GDM1 (cell line): ENCODE measurements around the gene TRAPPC12.
A peak's percentile ranks its signal among the peaks of the same experiment; 100 is the strongest.

ENCODE experiments used
- DNase-seq: peaks from one replicate; lab custom pipeline; 2025; lab: John Stamatoyannopoulos, UW

Gene TRAPPC12

GRCh38 chr2:3408781-3409180 lies 29.3 kb downstream of the TRAPPC12 start:
- no peak for DNase-seq

DNA sequence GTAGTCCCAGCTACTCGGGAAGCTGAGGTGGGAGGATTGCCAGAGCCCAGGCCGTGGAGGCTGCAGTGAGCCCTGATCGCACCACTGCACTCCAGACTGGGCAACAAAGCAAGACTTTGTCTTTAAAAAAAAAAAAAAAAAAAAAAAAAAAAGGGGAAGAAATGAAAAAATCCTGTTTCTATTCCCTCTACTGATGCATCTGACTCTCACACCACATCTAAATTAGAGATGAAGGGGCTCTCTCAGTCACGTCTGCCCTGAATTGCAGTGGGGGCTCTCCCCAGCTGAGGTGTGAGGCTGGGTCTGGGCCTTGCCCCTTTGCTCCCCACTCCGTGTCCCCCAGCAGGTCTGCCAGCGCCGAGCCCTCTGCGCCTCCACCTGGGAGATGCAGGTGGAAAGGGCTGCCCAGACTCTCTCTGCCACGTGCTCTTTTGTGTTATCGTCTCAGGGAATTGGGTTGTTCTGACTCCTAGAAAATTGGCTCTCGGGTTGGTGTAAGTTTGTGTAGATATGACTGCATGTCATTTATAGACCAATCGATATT lies 30.2 kb downstream of the TRAPPC12 start:
- DNase-seq: no peak

DNA sequence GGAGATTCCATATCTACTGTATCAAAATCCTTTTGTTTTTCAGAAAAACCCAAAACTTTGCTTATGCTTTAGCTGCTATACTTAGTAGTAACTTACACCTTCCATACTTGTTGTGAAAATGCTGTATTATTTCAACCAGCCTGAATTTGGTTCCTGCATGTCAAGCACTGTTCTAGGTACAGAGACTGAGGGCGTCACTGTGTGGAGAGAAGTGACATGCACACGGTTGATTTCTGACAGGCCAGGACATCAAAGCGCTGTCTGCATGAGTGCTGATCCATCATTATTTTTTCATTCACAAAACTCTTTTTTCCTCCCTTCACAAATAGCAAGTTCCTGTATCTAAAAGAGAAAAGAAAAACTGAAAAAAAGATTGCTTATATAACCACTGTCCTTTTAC lies 31.6 kb downstream of the TRAPPC12 start:
- DNase-seq: no peak

- DNase-seq: no peak
These were observed 34.2 kb downstream of the TRAPPC12 start for GRCh38 chr2:3413697-3414096.

DNA sequence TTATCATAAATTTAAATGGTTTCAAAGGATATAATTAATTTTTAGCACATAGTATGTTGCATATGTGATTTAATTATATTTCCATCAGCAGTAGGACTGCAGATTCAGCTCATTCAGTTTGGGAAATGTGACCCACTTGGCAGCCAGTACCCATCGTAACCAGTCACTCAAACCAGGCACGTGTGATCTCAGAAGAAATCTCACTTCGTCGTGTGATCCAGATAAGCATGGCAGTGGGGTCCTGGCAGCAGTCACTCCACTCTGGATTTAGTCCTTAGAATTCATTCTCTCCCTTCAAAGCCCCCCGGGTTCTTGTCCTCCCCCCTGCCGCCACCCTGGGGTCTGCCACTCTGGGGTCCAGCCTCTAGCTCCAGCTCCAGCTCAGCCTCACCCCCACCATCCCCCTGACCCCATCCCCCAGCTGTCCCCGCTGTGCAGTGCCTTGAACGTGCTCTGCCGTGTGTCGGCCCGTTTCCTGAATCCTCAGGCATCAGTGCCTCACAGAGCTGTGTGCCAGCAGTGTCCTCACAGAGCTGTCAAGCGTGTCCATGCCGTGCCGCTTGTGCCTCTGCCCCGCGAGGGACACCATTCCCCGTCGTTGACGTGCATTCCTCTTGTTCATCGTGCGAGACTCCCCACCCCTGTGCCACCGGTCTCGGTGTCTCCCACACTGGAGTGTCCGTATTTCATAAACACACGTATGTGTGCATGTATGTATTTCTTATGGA lies 34.8 kb downstream of the TRAPPC12 start:
- DNase-seq: no peak

DNA sequence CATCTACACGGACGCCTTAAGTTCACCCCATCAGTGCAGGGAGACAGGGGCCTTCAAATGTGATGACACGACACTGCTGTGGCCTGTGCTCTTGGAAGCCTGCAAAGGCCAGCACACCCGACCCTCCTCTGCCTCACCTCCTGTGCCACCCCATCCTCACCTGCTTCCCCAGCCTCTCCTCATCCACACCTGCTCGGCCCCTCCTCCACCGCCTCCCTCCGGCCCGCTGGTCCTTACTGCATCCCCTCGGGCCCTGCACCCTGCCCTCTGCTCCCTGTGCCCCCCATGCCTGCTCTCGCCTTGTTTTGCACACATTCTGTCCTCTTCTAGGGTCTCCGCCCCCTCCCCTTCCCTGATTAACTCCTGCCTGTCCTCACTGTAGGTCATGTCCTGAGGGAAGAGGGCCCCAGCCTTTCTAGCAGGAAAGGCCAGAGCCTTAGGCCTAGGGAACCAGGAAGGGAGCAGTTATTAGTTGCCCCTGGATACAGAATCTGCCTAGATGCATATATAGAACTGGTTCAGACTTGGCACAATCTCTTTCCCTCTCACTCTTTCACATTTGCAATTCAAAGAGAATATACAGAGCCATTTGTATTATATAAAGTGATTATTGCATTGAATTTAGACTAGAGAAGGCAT lies 39.4 kb downstream of the TRAPPC12 start:
- DNase-seq: no peak

DNA sequence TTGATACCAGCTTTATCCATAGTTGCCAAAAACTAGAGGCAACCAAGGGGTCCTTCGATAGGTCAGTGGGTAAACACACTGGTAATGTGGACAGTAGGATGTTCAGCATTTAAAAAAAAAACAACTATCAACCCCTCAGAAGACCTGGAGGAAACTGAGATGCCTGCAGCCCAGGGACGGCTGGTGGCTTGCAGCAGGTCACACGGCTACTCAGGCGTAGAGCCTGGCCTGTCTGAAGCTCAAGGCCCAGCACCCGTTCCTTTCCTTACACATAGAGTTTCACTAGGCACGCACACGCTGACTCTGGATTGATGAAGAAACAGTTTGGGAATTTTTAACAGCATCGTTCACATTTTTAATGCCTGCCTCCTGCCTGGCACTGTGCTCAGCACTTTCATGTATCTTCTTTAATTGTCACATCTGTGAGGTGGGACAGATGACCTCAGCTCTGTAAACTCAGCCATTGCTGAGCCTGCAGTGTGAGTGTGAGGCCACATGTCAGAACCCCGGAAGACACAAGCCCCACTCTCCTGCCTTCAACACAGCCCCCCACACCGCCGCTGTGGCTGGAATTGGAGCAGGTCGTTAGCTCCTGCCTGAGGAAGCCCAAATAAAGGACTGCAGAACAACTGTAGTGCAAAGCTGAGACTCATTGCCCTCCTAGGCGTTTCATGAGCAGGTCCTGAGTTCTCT lies 40.7 kb downstream of the TRAPPC12 start:
- no peak for DNase-seq

DNA sequence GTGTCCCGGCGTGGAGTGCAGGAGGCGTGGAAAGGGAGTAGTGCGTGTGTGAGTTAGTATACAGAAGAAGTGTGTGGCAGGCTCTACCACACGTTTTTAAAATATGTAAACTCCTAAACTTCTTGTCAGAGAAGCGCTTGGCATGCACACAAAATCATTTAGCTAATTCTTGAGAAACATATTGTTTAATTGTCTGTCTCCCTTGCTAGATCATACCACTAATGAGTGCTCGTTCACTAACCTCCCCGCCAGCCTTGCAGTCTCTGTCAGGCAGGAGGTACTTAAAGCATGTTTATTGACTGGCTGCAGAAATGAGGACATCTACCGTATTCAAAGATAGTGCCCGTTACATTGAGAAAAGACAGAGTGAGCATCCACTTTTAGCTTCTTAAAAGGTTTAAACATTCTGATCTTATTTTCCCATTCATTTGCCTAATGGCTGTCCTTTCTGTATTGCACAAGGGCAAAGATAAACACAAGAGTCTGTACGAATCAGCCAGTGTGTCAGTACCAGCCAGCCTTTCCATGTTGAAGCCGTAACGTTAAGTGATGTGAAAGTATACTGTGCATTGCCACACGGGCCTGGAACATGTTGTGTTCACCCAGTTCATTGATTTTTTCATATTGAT lies 41.4 kb downstream of the TRAPPC12 start:
- no peak for DNase-seq

GRCh38 chr2:3421580-3421979 lies 42.1 kb downstream of the TRAPPC12 start:
- no peak for DNase-seq

DNA sequence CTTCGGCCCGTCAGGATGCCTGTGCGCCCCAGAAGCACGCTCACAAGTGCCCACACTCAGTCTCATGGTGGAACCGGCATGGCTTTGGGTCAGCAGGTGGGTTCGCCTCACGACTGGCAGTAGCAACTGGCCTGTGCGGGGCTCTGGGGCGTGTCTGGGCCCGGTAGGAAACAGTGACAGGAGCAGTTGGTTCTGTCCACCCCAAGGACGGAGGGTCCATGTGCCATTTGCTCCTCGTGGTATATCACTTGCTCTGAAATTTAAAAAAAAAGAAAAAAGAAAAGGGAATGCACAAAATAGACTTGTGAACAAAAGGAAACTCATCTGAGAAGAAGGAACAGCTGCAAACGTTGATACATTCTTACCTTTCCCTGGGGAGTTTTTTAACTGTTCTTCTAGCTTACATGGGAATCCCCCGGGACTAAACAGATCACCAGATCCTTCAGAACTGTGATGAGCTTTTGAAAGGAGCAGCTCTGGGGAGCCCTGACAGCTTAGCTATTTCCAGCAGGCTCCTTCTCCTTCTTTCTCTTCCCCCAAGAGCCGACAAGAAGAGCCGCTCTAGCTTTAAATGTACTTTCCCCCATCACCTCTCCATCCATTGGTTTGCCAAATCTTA lies 42.8 kb downstream of the TRAPPC12 start:
- DNase-seq: no peak

DNA sequence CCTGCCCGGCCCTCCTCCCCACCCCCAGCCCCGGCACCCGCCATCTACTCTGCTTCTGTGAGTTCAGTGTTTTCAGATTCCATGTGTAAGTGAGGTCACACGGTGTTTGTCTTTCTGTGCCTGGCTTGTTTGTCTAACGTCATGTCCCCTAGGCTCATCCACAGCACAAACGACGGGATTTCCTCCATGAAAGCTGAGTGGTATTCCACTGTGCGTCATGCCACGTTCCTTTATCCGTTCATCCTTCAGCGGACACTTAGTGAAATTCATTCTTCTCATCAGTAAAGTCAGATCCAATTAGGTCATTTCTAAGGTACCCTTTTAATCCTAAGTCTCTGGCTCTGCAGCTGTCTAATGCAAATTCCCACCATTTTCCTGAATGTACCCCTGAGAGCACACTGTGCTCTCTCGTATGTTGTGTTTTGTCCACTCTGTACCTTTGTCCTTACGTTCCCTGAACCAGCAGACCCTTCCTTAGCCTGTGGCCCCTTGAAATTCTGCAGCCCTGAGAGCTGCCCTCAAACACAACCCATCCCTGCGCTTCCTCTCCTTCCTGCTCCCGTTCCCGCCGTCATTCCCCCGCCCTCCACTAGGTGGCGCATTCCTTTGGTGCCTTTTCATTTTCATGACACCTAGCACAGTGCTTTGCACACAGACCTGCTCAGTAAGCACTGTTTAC lies 44.1 kb downstream of the TRAPPC12 start:
- peak; percentile 13 for DNase-seq

DNA sequence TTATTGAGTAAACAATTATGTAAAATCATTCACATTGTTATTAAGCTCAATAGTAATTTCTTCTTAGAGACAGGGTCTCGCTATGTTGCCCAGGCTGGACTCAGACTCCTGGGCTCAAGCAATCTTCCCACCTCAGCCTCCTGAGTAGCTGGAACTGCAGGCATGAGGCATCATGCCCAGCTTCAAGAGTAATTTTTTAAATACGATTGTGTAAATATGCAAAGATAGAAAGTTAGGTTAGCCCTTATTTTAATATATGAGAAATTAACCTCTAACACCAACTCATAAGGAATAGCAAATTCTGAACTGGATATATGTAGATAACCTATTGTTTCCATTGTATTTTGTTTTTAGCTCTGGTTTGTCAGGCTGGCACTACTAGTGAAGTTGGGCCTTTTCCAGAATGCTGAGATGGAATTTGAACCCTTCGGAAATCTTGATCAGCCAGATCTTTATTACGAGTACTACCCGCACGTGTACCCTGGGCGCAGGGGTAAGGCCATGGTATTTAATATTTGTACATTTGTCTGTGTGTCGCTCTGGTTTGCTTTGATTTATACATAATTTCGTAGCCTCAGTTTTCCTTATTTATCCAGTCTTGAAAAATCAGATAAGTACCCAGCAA lies 44.8 kb downstream of the TRAPPC12 start:
- no peak for DNase-seq

DNA sequence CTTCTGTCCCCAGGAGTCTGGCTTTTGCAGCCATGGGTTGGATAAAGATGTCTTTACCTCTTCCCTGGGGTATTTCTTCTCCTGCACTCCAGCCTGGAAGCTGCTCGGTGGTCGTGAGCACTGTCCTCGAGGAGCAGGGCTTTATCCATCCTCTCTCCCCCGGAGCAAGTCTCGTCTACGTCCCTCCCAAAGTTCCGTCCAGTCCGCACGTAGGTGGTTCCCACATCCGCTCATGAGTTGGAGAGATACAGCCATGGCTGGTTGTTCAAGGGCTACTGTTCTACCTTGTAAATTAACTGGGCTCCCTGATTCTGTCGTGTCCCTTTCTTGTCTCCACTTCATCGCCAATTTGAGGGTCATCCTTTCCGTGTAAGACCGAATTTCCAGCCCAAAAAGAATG lies 47.1 kb downstream of the TRAPPC12 start:
- DNase-seq: no peak

GRCh38 chr2:3427272-3427671 lies 47.8 kb downstream of the TRAPPC12 start:
- DNase-seq: no peak

DNA sequence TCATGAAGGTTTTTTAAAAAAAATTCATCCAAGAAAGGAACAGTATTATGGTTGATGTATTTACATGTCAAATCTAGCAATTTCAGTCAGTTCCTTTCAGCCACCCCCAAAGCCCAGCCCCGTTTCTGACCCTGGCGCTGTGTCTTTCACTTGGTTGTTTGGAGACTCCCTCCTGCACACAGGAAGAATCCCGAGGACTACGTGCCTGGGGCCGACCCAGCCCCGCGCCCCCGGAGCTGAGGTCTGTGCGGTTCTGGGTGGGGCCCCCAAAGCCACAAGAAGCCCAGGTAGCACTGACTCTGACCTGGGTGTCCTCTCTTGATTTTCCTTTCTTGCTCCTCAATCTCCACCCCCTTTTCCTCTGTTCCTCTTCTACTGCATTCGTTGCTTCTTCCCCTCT lies 49.1 kb downstream of the TRAPPC12 start:
- no peak for DNase-seq

- DNase-seq: no peak
These were observed 49.6 kb downstream of the TRAPPC12 start for GRCh38 chr2:3429066-3429610.

- DNase-seq: no peak
These were observed 50.7 kb downstream of the TRAPPC12 start for GRCh38 chr2:3430172-3430571.

GRCh38 chr2:3430740-3431490 lies 51.4 kb downstream of the TRAPPC12 start:
- DNase-seq: no peak

DNA sequence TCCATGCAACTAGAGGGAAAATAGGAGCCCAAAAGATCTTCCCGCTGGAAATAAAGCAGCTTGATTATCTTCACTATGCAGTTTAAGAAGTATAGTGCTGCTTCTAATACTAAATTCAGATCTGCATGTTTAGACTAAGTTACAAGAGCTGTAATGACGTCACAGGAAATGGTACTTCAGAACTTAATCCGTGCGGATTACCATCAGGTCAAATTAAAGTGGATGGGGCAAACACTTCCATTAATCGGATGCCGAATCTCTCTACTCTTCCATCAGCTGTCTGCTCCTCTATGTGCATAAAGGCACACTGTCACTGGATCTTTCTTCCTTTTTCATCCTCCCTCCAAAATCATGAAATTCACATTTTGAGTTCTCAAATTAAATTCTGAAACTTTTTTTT lies 52.6 kb downstream of the TRAPPC12 start:
- no peak for DNase-seq
